ENCODE results near the gene USP32.
"Not testable (repeated sequence)": the region's sequence is repeated elsewhere in the genome, so short reads cannot be mapped to it uniquely, and the experiment has no call there.

The USP32 gene

GRCh38 chr17:60227276-60227675 is 164.7 kb downstream of the USP32 start:
- peak overlapping the region in 1 of 2 donors; percentile 63 for H3K27ac Mint-ChIP-seq
- not testable (repeated sequence) for H3K4me3 Mint-ChIP-seq, ATAC-seq, H3K27me3 Mint-ChIP-seq, H3K4me1 Mint-ChIP-seq, DNase-seq, H3K9me3 Mint-ChIP-seq

- Mint-ChIP-seq H3K9me3 (no peaks in the 10 kb centered on the region), H3K27ac (peak overlapping the region in 1 of 2 donors; percentile 63), H3K27me3 (no peaks in the 10 kb centered on the region), H3K4me1 (no peaks in the 10 kb centered on the region), H3K4me3 (no peak overlapping the region)
- ATAC-seq (no peak), DNase-seq (no peak)
Measured at GRCh38 chr17:60224064-60224463, 167.9 kb downstream of the USP32 start.

GRCh38 chr17:60223456-60223855 is 168.5 kb downstream of the USP32 start:
- no peaks in the 10 kb centered on the region for H3K27me3 Mint-ChIP-seq
- ATAC-seq (no peak), DNase-seq (no peak)
- no peak overlapping the region for H3K27ac Mint-ChIP-seq
- H3K4me3 Mint-ChIP-seq = no peak overlapping the region
- no peaks in the 10 kb centered on the region for H3K9me3 Mint-ChIP-seq
- H3K4me1 Mint-ChIP-seq = no peaks in the 10 kb centered on the region

- ATAC-seq = not testable (repeated sequence)
Measured at GRCh38 chr17:60218774-60219173, 173.2 kb downstream of the USP32 start.

GRCh38 chr17:60215895-60216294 is 176.0 kb downstream of the USP32 start:
- ATAC-seq, H3K9me3 Mint-ChIP-seq, H3K27ac Mint-ChIP-seq, DNase-seq, H3K4me3 Mint-ChIP-seq, H3K4me1 Mint-ChIP-seq, H3K27me3 Mint-ChIP-seq: not testable (repeated sequence)

More at GRCh38 chr17:60218774-60219173, 173.2 kb downstream of the USP32 start:
- H3K9me3 Mint-ChIP-seq, H3K4me1 Mint-ChIP-seq, DNase-seq, H3K4me3 Mint-ChIP-seq, H3K27ac Mint-ChIP-seq, H3K27me3 Mint-ChIP-seq: not testable (repeated sequence)

GRCh38 chr17:60211282-60211681 is 180.7 kb downstream of the USP32 start:
- H3K4me1 Mint-ChIP-seq, H3K27ac Mint-ChIP-seq, H3K27me3 Mint-ChIP-seq, DNase-seq, H3K9me3 Mint-ChIP-seq, ATAC-seq, H3K4me3 Mint-ChIP-seq: not testable (repeated sequence)

GRCh38 chr17:60208302-60208701 is 183.6 kb downstream of the USP32 start:
- DNase-seq, H3K4me3 Mint-ChIP-seq, H3K4me1 Mint-ChIP-seq: not testable (repeated sequence)

GRCh38 chr17:60205782-60206181 is 186.2 kb downstream of the USP32 start:
- not testable (repeated sequence) for H3K9me3 Mint-ChIP-seq, H3K4me3 Mint-ChIP-seq, DNase-seq, H3K27me3 Mint-ChIP-seq, H3K27ac Mint-ChIP-seq, H3K4me1 Mint-ChIP-seq, ATAC-seq

More at GRCh38 chr17:60208302-60208701, 183.6 kb downstream of the USP32 start:
- not testable (repeated sequence) for H3K27me3 Mint-ChIP-seq, H3K9me3 Mint-ChIP-seq, ATAC-seq, H3K27ac Mint-ChIP-seq

GRCh38 chr17:60198630-60199029 is 193.3 kb downstream of the USP32 start:
- not testable (repeated sequence) for H3K4me3 Mint-ChIP-seq, H3K27me3 Mint-ChIP-seq, DNase-seq, H3K4me1 Mint-ChIP-seq, ATAC-seq, H3K9me3 Mint-ChIP-seq, H3K27ac Mint-ChIP-seq

GRCh38 chr17:60194141-60194540 is 197.8 kb downstream of the USP32 start:
- not testable (repeated sequence) for H3K4me3 Mint-ChIP-seq

GRCh38 chr17:60193482-60193881 is 198.5 kb downstream of the USP32 start:
- ATAC-seq = no peak

More at GRCh38 chr17:60194141-60194540, 197.8 kb downstream of the USP32 start:
- not testable (repeated sequence) for ATAC-seq, H3K27me3 Mint-ChIP-seq, DNase-seq, H3K4me1 Mint-ChIP-seq, H3K9me3 Mint-ChIP-seq
- H3K27ac Mint-ChIP-seq = peak overlapping the region in 1 of 2 donors; percentile 60

GRCh38 chr17:60193032-60193431 is 198.9 kb downstream of the USP32 start:
- not testable (repeated sequence) for H3K9me3 Mint-ChIP-seq, H3K4me3 Mint-ChIP-seq, H3K4me1 Mint-ChIP-seq, H3K27ac Mint-ChIP-seq, ATAC-seq, DNase-seq, H3K27me3 Mint-ChIP-seq

More at GRCh38 chr17:60193482-60193881, 198.5 kb downstream of the USP32 start:
- H3K27ac Mint-ChIP-seq = no peak overlapping the region
- no peak overlapping the region for H3K4me3 Mint-ChIP-seq
- H3K4me1 Mint-ChIP-seq = no peaks in the 10 kb centered on the region
- H3K9me3 Mint-ChIP-seq = no peaks in the 10 kb centered on the region
- H3K27me3 Mint-ChIP-seq = no peaks in the 10 kb centered on the region
- DNase-seq = no peak

GRCh38 chr17:60190032-60190431 is 201.9 kb downstream of the USP32 start:
- not testable (repeated sequence) for H3K9me3 Mint-ChIP-seq, H3K4me3 Mint-ChIP-seq, H3K27me3 Mint-ChIP-seq, H3K4me1 Mint-ChIP-seq, DNase-seq, ATAC-seq
- peak overlapping the region in 1 of 2 donors; percentile 52 for H3K27ac Mint-ChIP-seq

- H3K27me3 Mint-ChIP-seq = no peaks in the 10 kb centered on the region
- ATAC-seq = no peak
- no peak for DNase-seq
- H3K9me3 Mint-ChIP-seq = no peaks in the 10 kb centered on the region
- H3K4me3 Mint-ChIP-seq = no peak overlapping the region
- H3K27ac Mint-ChIP-seq = peak overlapping the region in 1 of 2 donors; percentile 57
- H3K4me1 Mint-ChIP-seq = no peaks in the 10 kb centered on the region
Measured at GRCh38 chr17:60188759-60189158, 203.2 kb downstream of the USP32 start.

- peak overlapping the region in 1 of 2 donors; percentile 27 for H3K27ac Mint-ChIP-seq
- ATAC-seq, H3K4me1 Mint-ChIP-seq, DNase-seq, H3K9me3 Mint-ChIP-seq, H3K4me3 Mint-ChIP-seq, H3K27me3 Mint-ChIP-seq: not testable (repeated sequence)
Measured at GRCh38 chr17:60186846-60187745, 204.8 kb downstream of the USP32 start.

GRCh38 chr17:60186372-60186771 is 205.6 kb downstream of the USP32 start:
- DNase-seq, ATAC-seq, H3K9me3 Mint-ChIP-seq, H3K4me1 Mint-ChIP-seq, H3K27me3 Mint-ChIP-seq, H3K4me3 Mint-ChIP-seq, H3K27ac Mint-ChIP-seq: not testable (repeated sequence)

All from stimulated activated naive CD8-positive, alpha-beta T cell treated with anti-CD3 and anti-CD28 coated beads, Interleukin-15, amount 100 ng/mL, for 72 hours (primary cell).